Spleen (tissue), 7 donors: ENCODE results near the gene CDH3.

ENCODE experiments used
- POLR2A ChIP-seq, 3 donors: fragments of 450-650 bp; IDR thresholded peaks; one replicate each; pipeline ENCODE4 v1.5.1; 2017; ENCODE audit warnings: antibody characterized with exemption in 3 of 3, mild to moderate bottlenecking in 1 of 3
- POLR2AphosphoS5 ChIP-seq, 3 donors: sonication (generic); formaldehyde crosslinking; IDR thresholded peaks; one replicate each; pipeline ENCODE4 v1.5.1; 2017; ENCODE audit warnings: antibody characterized with exemption in 3 of 3
- TF ChIP-seq, protein P1 (sequence below), 11 experiments: fragments of 200-600 bp in 7 of 11; fragments of 450-650 bp in 4 of 11; sonication (generic) in 4 of 11; IDR thresholded peaks in 8 of 11; conservative IDR thresholded peaks in 3 of 11; 1 replicate in 7 of 11; 2 replicates in 4 of 11; pipeline versions ENCODE4 v1.4.0 to v1.8.0; 2016 to 2021; ENCODE audit warnings: antibody characterized with exemption in 11 of 11, inconsistent platforms in 4 of 11, mild to moderate bottlenecking in 1 of 11
- donor health status: DM: no; HTN: no; CAD: no; lungs with moderate emphysema.
- donor health status: DM: no; HTN: no; CAD: no.
- donor health status: DM: no; HTN: no; CAD: no.

DNA sequence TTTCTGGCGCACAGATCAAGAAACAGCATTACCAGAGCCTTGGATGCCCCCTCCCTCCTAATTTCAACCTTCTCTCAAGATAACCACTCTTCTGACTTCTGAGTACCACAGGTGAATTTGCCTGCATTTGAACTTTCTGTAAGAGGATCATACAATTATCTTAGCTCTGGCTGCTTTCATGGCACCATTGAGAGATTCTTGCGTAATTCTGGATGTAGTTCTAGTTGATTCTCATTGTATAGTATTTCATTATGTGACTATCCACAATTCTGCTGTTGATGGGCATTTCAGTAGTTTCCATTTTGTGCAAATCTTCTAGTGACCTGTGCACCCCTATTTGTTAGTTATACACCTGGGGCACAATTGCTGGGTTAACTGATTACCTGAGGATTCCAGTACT lies 7.5 kb downstream of the CDH3 start:
- TF ChIP-seq, protein P1, sequence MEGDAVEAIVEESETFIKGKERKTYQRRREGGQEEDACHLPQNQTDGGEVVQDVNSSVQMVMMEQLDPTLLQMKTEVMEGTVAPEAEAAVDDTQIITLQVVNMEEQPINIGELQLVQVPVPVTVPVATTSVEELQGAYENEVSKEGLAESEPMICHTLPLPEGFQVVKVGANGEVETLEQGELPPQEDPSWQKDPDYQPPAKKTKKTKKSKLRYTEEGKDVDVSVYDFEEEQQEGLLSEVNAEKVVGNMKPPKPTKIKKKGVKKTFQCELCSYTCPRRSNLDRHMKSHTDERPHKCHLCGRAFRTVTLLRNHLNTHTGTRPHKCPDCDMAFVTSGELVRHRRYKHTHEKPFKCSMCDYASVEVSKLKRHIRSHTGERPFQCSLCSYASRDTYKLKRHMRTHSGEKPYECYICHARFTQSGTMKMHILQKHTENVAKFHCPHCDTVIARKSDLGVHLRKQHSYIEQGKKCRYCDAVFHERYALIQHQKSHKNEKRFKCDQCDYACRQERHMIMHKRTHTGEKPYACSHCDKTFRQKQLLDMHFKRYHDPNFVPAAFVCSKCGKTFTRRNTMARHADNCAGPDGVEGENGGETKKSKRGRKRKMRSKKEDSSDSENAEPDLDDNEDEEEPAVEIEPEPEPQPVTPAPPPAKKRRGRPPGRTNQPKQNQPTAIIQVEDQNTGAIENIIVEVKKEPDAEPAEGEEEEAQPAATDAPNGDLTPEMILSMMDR (IDR thresholded peaks at IDR 0.05 in 8 of 11, conservative IDR thresholded peaks at IDR 0.05 in 3 of 11) = no peak
- no peak for TF ChIP-seq POLR2A (IDR thresholded peaks at IDR 0.05)
- TF ChIP-seq POLR2AphosphoS5 (IDR thresholded peaks at IDR 0.05) = no peak
